ENCODE results near the gene A3GALT2.

- TF ChIP-seq POLR2AphosphoS5 (IDR thresholded peaks at IDR 0.05; ENCODE audit: low read depth, low read length) (no peak), REST (IDR thresholded peaks at IDR 0.05; ENCODE audit: insufficient read depth in 1 of 2, low read depth in 2 of 2, low read length in 2 of 2) (no peak)
Observed at GRCh38 chr1:33267468-33268205, 53.3 kb downstream of the A3GALT2 start.
